Anterior cingulate cortex (tissue), 58 donors: ENCODE measurements around the gene RUNX1.

ENCODE experiments used
- DNase-seq, 58 donors: peaks; one replicate each; lab custom pipeline; 2025; lab: John Stamatoyannopoulos, UW

Gene RUNX1

GRCh38 chr21:34871026-34871908 lies 177.8 kb downstream of the RUNX1 start:
- DNase-seq = no peak

GRCh38 chr21:34870246-34870645 lies 178.9 kb downstream of the RUNX1 start:
- DNase-seq = no peak

- no peak for DNase-seq
These were observed 179.6 kb downstream of the RUNX1 start for GRCh38 chr21:34869545-34869944.

- no peak for DNase-seq
These were observed 181.3 kb downstream of the RUNX1 start for GRCh38 chr21:34867785-34868184.

- peak in 9 of 58 donors; percentile 2 to 54 (median 11) for DNase-seq
These were observed 183.5 kb downstream of the RUNX1 start for GRCh38 chr21:34865400-34866241.

- DNase-seq = no peak
These were observed 184.5 kb downstream of the RUNX1 start for GRCh38 chr21:34864370-34865149.

- no peak for DNase-seq
These were observed 186.2 kb downstream of the RUNX1 start for GRCh38 chr21:34862951-34863350.

- no peak for DNase-seq
These were observed 187.8 kb downstream of the RUNX1 start for GRCh38 chr21:34861258-34861657.

GRCh38 chr21:34859976-34860653 lies 189.0 kb downstream of the RUNX1 start:
- no peak for DNase-seq

- DNase-seq = no peak
These were observed 190.5 kb downstream of the RUNX1 start for GRCh38 chr21:34858559-34858958.

- DNase-seq = no peak
These were observed 191.2 kb downstream of the RUNX1 start for GRCh38 chr21:34857874-34858273.

- DNase-seq = no peak
These were observed 191.9 kb downstream of the RUNX1 start for GRCh38 chr21:34857122-34857713.

GRCh38 chr21:34852448-34852847 lies 196.7 kb downstream of the RUNX1 start:
- DNase-seq = no peak

GRCh38 chr21:34850166-34850690 lies 198.9 kb downstream of the RUNX1 start:
- no peak for DNase-seq

GRCh38 chr21:34846601-34847112 lies 202.4 kb downstream of the RUNX1 start:
- DNase-seq = no peak

GRCh38 chr21:34845521-34846451 lies 203.3 kb downstream of the RUNX1 start:
- no peak for DNase-seq

- no peak for DNase-seq
These were observed 204.2 kb downstream of the RUNX1 start for GRCh38 chr21:34844924-34845238.
